ENCODE data around the gene FDX2.
A peak's percentile ranks its signal among the peaks of the same experiment; 100 is the strongest.

Gene FDX2

GRCh38 chr19:10289167-10289835 is 26.5 kb downstream of the FDX2 start:
- TF ChIP-seq GATA2 (IDR thresholded peaks at IDR 0.05; ENCODE audit: low read depth, low read length) (0 out of 2 replicates have a peak, but pooled peaks have one; percentile 23), GATA3 (IDR thresholded peaks at IDR 0.05; ENCODE audit: low read depth, low read length) (no peak)

- TF ChIP-seq GATA3 (IDR thresholded peaks at IDR 0.05; ENCODE audit: low read depth, low read length), result no peak
- peak; percentile 63 for TF ChIP-seq GATA2 (IDR thresholded peaks at IDR 0.05; ENCODE audit: low read depth, low read length)
These were observed 27.1 kb downstream of the FDX2 start for GRCh38 chr19:10288662-10289166.

GRCh38 chr19:10286803-10287737 is 28.7 kb downstream of the FDX2 start, which contains the start of gene ICAM4:
Gene ICAM4 (plus strand): TSS chr19:10286955. CDS start chr19:10287013, 58 bp downstream.
- no peak for TF ChIP-seq GATA3 (IDR thresholded peaks at IDR 0.05; ENCODE audit: low read depth, low read length)
- TF ChIP-seq GATA2 (IDR thresholded peaks at IDR 0.05; ENCODE audit: low read depth, low read length), result peak; percentile 40; the same call in 1 of the 2 replicates

GRCh38 chr19:10285393-10285792 is 30.4 kb downstream of the FDX2 start:
- no peak for TF ChIP-seq GATA3 (IDR thresholded peaks at IDR 0.05; ENCODE audit: low read depth, low read length)
- no peak for TF ChIP-seq GATA2 (IDR thresholded peaks at IDR 0.05; ENCODE audit: low read depth, low read length)

- no peak for TF ChIP-seq GATA3 (IDR thresholded peaks at IDR 0.05; ENCODE audit: low read depth, low read length)
- TF ChIP-seq GATA2 (IDR thresholded peaks at IDR 0.05; ENCODE audit: low read depth, low read length), result no peak
These were observed 30.9 kb downstream of the FDX2 start for GRCh38 chr19:10284960-10285278.

GRCh38 chr19:10284065-10284959 is 31.5 kb downstream of the FDX2 start:
- no peak for TF ChIP-seq GATA2 (IDR thresholded peaks at IDR 0.05; ENCODE audit: low read depth, low read length)

GRCh38 chr19:10283301-10284064 is 32.3 kb downstream of the FDX2 start:
- TF ChIP-seq GATA3 (IDR thresholded peaks at IDR 0.05; ENCODE audit: low read depth, low read length), result no peak
- no peak for TF ChIP-seq GATA2 (IDR thresholded peaks at IDR 0.05; ENCODE audit: low read depth, low read length)

GRCh38 chr19:10279737-10280442 is 35.9 kb downstream of the FDX2 start:
- TF ChIP-seq GATA2 (IDR thresholded peaks at IDR 0.05; ENCODE audit: low read depth, low read length) (no peak), GATA3 (IDR thresholded peaks at IDR 0.05; ENCODE audit: low read depth, low read length) (no peak)

GRCh38 chr19:10278935-10279334 is 36.9 kb downstream of the FDX2 start:
- TF ChIP-seq GATA3 (IDR thresholded peaks at IDR 0.05; ENCODE audit: low read depth, low read length) (no peak), GATA2 (IDR thresholded peaks at IDR 0.05; ENCODE audit: low read depth, low read length) (no peak)

- no peak for TF ChIP-seq GATA3 (IDR thresholded peaks at IDR 0.05; ENCODE audit: low read depth, low read length)
- no peak for TF ChIP-seq GATA2 (IDR thresholded peaks at IDR 0.05; ENCODE audit: low read depth, low read length)
These were observed 37.8 kb downstream of the FDX2 start for GRCh38 chr19:10277795-10278589.

GRCh38 chr19:10274589-10274988 is 41.2 kb downstream of the FDX2 start:
- no peak for TF ChIP-seq GATA3 (IDR thresholded peaks at IDR 0.05; ENCODE audit: low read depth, low read length)
- no peak for TF ChIP-seq GATA2 (IDR thresholded peaks at IDR 0.05; ENCODE audit: low read depth, low read length)

All from SH-SY5Y (cell line).